Midbrain (tissue), 1 donor: ENCODE measurements around the gene CHST15.

ENCODE experiments used
- DNase-seq: peaks from one replicate; lab custom pipeline; 2025; lab: John Stamatoyannopoulos, UW

The CHST15 gene

GRCh38 chr10:123998197-123999141 is 94.9 kb downstream of the CHST15 start:
- DNase-seq, result no peak

DNA sequence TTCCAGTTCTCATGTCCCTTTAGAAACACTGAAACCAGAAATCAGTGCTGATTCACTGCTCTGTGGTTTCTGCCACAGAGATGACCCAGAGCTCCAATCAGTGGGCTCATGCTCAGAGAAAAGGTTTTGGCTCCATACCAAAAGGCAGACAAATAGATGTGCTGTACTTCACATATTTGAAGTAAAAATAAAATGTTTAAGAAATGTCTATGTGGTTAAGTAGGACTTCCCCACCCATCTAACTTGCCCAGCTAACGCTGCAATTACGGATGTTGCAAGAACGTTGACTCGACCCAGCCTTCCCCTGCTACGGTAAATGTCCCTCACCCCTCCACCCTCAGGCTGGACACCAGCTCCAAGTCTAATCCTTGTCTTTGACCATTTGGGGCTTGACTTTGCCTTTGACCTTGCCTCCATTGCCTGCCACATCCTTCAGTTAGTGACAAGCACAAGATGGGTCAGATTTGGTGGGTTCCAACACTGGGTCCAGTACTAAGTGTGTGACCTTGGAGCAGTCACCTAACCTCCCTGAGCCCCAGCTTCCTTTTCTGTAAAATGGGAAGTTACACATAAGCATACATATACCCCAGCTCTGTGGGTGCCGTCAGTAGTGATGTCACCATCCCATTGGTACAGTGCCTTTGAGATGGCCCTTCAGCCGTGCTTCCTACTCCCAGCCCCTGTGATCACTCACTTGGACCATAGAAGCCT is 95.8 kb downstream of the CHST15 start:
- DNase-seq, result no peak

DNA sequence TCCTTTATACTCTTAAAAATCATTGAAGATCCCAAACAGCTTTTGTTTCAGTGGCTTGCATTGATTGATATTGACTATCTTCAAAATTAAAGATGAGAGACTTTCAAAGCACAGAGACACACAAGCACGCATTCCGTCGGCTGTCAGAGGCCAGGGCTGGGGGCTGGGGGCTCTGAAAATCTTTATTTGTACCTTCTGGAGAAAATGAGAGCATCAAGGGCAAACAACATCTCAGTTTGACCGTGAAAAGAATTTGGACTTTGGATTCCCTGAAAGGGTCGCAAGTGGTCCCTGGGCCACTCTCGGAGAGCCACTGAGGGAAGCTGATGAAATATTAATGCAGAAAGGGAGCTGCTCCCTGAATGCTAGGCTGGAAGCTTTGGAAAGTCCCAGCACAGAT is 96.4 kb downstream of the CHST15 start:
- DNase-seq, result no peak

DNA sequence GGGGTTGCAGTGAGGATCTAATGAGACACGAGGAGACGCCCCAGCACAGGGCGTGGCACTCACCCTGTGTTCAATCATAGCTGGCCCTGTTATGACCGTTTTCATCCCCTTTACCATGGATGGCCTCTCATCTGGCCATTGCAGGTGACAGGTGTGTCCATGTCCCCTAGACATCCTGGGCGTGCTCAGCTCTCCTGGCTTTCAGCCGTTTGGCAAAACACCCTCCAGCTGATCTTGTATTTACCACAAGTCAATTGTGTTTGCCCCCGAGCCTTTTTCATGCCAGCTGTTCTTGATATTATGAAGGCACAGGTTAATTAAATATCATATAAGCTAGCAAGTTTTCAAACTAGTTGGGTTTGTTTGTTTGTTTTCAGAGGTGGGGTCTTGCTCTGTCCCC is 97.1 kb downstream of the CHST15 start:
- DNase-seq, result no peak

GRCh38 chr10:123995461-123996131 is 97.8 kb downstream of the CHST15 start:
- no peak for DNase-seq

DNA sequence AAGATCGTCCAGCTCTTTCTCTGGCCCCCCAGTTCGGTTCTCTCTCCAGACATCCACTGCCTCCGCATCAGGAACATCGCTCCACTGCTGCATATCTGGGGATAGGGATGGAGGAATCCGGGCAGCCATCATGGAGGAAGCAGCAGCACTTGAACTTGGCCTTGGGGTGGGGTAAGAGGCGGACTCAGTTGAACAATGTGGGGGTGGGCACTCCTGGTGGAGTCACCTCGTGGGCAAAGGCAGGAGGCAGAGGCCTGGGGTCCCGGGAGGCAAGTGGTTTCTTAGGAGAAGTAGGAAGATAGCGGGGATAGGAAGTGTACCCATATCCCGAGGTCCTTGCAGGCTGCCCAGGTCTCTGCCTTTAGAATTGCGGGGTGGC is 98.3 kb downstream of the CHST15 start:
- no peak for DNase-seq

GRCh38 chr10:123994417-123995081 is 98.8 kb downstream of the CHST15 start:
- DNase-seq, result peak; percentile 88

DNA sequence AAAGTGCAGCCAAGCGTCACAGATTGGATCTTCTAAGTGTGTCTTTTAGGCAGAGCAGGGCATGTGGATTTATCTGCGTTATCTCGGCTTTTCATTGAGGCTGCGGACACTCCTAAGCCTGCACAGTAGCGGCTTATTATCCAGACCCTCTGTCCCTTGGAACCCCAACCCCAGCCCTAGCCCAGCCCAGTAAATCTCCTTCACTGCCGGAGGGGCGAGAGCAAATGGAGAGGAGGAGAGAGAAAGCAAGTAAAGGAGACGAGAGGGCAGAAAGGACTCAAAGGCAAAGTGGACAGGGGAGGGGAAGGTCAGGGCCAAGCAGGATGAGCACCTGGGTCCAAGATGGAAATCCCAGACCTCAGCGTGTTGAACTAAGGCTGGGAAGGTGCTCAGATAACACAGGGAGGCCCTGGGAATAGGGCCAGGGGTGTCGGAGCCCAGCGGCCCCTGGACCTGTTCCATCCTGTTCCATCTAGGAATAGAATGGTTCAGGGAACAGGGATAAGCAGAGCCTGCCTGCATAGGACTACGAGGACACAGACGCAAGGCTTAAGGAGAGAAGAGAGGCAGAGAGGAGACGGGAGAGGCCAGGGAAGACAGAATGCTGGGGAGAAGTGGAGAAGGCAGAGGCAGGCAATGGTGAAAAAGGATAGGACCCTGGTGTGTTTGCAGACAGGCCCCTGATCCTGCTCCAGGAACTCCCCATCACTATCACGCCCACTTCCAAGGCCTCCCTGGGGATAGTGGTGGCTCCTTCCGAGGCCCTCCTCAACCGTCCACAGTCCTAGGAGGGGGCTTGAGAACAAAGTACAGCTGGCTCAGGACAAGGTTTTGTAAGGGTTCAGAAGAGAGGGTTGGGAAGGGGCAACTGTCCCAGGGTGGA is 99.6 kb downstream of the CHST15 start:
- no peak for DNase-seq

- DNase-seq, result no peak
Observed at GRCh38 chr10:123991611-123992570, 101.5 kb downstream of the CHST15 start.

GRCh38 chr10:123990889-123991288 is 102.5 kb downstream of the CHST15 start:
- no peak for DNase-seq

DNA sequence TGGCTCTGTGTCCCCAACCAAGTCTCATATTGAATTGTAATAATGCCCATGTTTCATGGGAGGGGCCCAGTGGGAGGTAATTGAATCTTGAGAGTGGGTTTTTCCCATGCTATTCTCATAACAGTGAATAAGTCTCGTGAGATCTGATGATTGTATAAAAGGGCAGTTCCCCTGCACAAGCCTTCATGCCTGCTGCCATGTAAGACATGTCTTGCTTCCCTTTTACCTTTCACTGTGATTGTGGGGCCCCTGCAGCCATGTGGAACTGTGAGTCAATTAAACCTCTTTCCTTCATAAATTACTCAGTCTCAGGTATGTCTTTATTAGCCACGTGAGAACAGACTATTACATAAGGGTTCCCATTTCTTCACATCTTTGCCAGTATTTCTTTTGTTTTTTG is 104.7 kb downstream of the CHST15 start:
- no peak for DNase-seq

DNA sequence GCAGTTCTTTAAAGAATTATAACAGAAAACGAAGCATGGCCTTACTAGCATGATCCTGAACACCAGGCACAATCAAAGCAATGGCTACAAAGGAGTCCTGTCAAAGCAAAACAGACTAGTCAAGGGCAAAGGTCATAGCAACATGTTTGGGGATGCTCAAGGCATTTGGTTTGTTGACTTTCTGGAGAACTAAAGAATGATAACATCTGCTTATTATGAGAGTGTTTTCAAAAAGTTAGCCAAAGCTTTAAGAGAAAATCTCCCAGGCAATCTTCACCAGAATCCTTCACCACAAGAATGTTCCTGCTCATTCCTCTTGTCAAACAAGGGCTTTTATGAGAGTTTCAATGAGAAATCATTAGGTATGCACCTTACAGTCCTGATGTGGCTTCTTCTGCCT is 106.7 kb downstream of the CHST15 start:
- DNase-seq, result no peak

DNA sequence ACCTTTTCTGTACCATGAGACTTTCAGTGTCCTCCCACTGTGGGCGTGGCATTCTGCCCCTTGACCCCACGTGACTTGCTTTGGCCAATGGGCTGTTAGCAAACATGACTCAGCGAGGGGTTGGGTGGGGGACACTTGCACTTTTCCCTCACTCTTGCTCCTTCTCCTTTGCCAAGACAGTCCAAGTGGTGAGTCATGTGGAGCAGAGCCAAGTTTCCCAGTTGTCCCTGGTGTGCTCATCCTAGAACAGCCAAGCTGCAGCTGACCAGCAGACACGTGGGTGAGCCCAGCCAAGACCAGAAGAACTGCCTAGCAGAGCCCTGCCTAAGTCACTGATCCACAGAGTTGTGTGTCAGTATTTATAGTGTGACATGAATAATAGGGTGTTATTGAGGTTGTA is 119.0 kb downstream of the CHST15 start:
- DNase-seq, result no peak

DNA sequence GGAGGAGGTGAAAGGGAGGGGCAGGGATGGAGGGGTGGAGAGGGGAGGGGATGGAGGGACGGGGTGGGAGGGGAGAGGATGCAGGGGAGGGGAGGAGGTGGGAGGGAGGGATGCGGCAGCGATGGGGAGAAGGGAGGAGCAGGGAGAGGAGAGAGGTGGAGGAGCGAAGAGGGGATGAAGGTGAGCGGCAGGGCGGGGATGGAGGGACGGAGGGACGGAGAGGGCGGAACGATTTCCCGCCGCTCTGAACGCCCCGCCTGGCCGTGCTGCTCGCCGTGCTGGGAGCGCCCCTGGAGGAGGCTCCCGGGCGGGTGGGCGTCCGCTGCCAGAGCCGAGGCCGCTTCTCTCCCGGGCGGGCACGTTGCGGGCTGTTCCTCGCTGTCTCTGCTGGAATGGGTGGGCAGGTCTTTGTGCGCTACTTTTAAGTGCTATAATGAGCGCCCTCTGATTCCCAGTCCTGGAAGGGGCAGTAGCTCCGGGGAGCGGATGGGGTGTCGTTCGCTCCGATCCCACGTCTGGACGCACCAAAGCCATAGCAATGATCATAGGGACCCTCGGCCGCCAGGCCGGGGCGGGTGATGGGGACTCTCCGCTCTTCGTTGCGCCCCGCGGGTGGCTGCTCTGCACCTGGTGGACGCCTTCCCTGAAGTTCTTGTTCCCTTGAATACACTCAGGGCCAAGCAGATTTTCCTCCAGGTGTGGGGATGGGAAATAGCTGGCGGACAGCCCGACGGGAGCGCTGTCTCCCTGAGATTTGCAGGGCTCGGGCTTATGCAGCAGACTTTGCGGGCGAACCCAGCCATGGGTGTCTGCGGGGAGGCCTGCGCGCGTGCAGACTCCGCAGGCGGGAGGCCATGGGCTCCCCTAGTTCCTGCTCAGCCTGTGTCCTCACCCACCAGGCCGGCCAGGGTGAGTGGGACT is 120.7 kb downstream of the CHST15 start:
- no peak for DNase-seq

GRCh38 chr10:123970927-123971286 is 122.5 kb downstream of the CHST15 start:
- no peak for DNase-seq

GRCh38 chr10:123970207-123970926 is 123.0 kb downstream of the CHST15 start:
- DNase-seq, result no peak

GRCh38 chr10:123967626-123968243 is 125.7 kb downstream of the CHST15 start:
- peak; percentile 68 for DNase-seq

DNA sequence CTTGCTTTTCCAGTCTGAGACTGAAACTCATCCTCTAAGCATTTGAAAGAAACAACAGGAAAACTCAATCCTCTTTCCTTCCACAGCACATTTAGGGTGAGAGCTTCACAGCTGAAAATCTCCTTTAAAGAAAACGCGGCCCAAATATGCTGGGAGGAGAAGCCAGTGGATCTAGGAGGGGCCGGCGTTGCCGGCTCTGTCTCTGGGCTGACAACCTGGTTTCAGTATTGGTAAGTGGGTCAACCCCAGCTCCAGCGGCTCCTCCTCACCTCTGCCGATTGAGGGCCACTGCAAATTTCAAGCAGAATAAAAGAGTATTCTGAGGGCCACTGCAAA is 126.5 kb downstream of the CHST15 start:
- no peak for DNase-seq
